Upper lobe of right lung (tissue), 1 donor: Measurements from ENCODE around the gene WDR70. TPM values are rescaled to one million over a fixed set of nuclear protein-coding genes. Genes with fewer than 3 reads are reported as not detected.

Source experiments
- ATAC-seq: fragments of 200-7000 bp; cut with Tn5 transposase; one replicate; pipeline ENCODE4 v1.9.1; 2020; ENCODE audit warnings: mild to moderate bottlenecking, moderate library complexity
- DNase-seq: peaks from one replicate; pipeline ENCODE4 v3.0.0-alpha.2; 2020
- H3K27ac ChIP-seq: fragments of 200-600 bp; one replicate; pipeline ENCODE4 v1.8.0; 2022
- H3K27me3 ChIP-seq: fragments of 200-600 bp; one replicate; pipeline ENCODE4 v1.8.0; 2022; ENCODE audit warnings: mild to moderate bottlenecking
- H3K36me3 ChIP-seq: fragments of 200-600 bp; one replicate; pipeline ENCODE4 v1.8.0; 2022
- H3K4me1 ChIP-seq: fragments of 200-600 bp; one replicate; pipeline ENCODE4 v1.8.0; 2022
- H3K4me3 ChIP-seq: fragments of 200-600 bp; one replicate; pipeline ENCODE4 v1.8.0; 2022; ENCODE audit warnings: mild to moderate bottlenecking
- H3K9me3 ChIP-seq: fragments of 200-600 bp; one replicate; pipeline ENCODE4 v1.8.0; 2022
- intact Hi-C: fragments of 100-400 bp; cut with DNase I; formaldehyde crosslinking; loops from one replicate; pipeline ENCODE4 v1.11.0; 2022
- total RNA-seq: library from RNA; stranded (reverse); fragmentation: NEBNext Ultra II Directional; extraction: Animal tissue kit (Norgen Biotek cat#: 25700); gene quantifications from one replicate; pipeline ENCODE4 v1.2.1, GENCODE V29; 2021
- TF ChIP-seq, protein P1 (sequence below): fragments of 200-600 bp; IDR thresholded peaks from one replicate; pipeline ENCODE4 v1.8.0; 2022; ENCODE audit warnings: antibody characterized with exemption
- donor health status: DM: no; HTN: yes; CAD: no; lungs with severe emphysema.

WDR70 gene
- total RNA-seq, 1 donor from 2014 or later = 24.7 TPM

DNA sequence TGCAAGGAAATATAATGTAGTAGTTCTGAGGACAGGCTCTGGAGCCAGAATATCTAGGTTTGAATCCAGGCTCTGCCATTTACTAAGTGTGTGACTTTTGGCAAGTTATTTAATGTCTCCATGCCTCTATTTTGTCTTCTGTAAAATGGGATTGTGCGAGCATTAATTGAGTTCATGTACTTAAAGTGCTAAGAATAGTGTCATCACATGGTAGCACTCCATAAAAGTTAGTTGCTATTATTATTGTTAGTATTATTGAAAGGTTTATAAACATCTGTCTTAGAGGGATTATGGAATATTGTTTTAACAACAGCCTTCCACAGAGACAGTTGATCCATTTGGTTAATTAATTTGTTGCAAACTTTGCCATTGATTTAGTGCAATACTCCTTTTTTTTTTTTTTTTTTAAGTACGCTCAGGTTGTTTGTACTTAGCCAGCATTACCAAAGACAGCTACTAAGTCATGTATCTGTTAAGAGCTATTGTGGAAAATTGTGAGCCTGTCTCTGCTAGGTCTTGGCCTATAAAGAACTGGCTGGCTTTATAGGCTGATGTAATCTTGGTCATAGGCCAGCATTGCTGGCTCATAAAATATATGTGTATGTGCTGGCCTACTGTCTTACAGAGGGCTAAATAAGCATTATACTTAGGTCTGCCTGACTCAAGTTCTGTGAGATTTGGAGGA is 174.7 kb downstream of the WDR70 start:
- DNase-seq (no peak), ATAC-seq (no peak)
- Histone ChIP-seq H3K27ac (no peak overlapping the region), H3K36me3 (no peaks in the 10 kb centered on the region), H3K4me1 (no peaks in the 10 kb centered on the region), H3K27me3 (no peaks in the 10 kb centered on the region), H3K9me3 (no peaks in the 10 kb centered on the region), H3K4me3 (no peak overlapping the region)
- intact Hi-C loops = no loop called here
- TF ChIP-seq, protein P1, sequence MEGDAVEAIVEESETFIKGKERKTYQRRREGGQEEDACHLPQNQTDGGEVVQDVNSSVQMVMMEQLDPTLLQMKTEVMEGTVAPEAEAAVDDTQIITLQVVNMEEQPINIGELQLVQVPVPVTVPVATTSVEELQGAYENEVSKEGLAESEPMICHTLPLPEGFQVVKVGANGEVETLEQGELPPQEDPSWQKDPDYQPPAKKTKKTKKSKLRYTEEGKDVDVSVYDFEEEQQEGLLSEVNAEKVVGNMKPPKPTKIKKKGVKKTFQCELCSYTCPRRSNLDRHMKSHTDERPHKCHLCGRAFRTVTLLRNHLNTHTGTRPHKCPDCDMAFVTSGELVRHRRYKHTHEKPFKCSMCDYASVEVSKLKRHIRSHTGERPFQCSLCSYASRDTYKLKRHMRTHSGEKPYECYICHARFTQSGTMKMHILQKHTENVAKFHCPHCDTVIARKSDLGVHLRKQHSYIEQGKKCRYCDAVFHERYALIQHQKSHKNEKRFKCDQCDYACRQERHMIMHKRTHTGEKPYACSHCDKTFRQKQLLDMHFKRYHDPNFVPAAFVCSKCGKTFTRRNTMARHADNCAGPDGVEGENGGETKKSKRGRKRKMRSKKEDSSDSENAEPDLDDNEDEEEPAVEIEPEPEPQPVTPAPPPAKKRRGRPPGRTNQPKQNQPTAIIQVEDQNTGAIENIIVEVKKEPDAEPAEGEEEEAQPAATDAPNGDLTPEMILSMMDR = no peak

- H3K4me1 ChIP-seq = no peaks in the 10 kb centered on the region
- no peaks in the 10 kb centered on the region for H3K27me3 ChIP-seq
- TF ChIP-seq, protein P1 = no peak
- DNase-seq (no peak), ATAC-seq (no peak)
- H3K27ac ChIP-seq = no peak overlapping the region
- no peaks in the 10 kb centered on the region for H3K9me3 ChIP-seq
- no peaks in the 10 kb centered on the region for H3K36me3 ChIP-seq
- intact Hi-C loops = no loop called here
- H3K4me3 ChIP-seq = no peak overlapping the region
These were observed 175.3 kb downstream of the WDR70 start for GRCh38 chr5:37554405-37554739.

- intact Hi-C loops = no loop called here
- no peaks in the 10 kb centered on the region for H3K36me3 ChIP-seq
- no peaks in the 10 kb centered on the region for H3K9me3 ChIP-seq
- H3K27ac ChIP-seq = no peak overlapping the region
- no peaks in the 10 kb centered on the region for H3K4me1 ChIP-seq
- no peaks in the 10 kb centered on the region for H3K27me3 ChIP-seq
- DNase-seq = no peak
- TF ChIP-seq, protein P1 = peak; percentile 38
- no peak overlapping the region for H3K4me3 ChIP-seq
- no peak for ATAC-seq
These were observed 175.8 kb downstream of the WDR70 start for GRCh38 chr5:37554938-37555337.

- Histone ChIP-seq H3K27ac (no peak overlapping the region), H3K9me3 (no peaks in the 10 kb centered on the region), H3K36me3 (no peaks in the 10 kb centered on the region), H3K4me1 (no peaks in the 10 kb centered on the region), H3K27me3 (no peaks in the 10 kb centered on the region), H3K4me3 (no peak overlapping the region)
- DNase-seq (no peak), ATAC-seq (no peak)
- TF ChIP-seq, protein P1 = no peak
- intact Hi-C loops = no loop called here
These were observed 178.7 kb downstream of the WDR70 start for GRCh38 chr5:37557734-37558293.

GRCh38 chr5:37565062-37565670 is 186.0 kb downstream of the WDR70 start:
- Histone ChIP-seq H3K27me3 (no peaks in the 10 kb centered on the region), H3K36me3 (no peaks in the 10 kb centered on the region), H3K9me3 (no peaks in the 10 kb centered on the region), H3K4me1 (no peaks in the 10 kb centered on the region), H3K4me3 (no peak overlapping the region), H3K27ac (no peak overlapping the region)
- intact Hi-C loops = no loop called here
- ATAC-seq (no peak), DNase-seq (no peak)
- TF ChIP-seq, protein P1 = no peak
